ENCODE measurements around the gene ANKRD17. TPM values are rescaled to one million over a fixed set of nuclear protein-coding genes. Genes with fewer than 3 reads are reported as not detected.
A peak's percentile ranks its signal among the peaks of the same experiment; 100 is the strongest.

Gene ANKRD17
- polyA plus RNA-seq, 1 donor from 2014 or later, result 30.4 TPM

DNA sequence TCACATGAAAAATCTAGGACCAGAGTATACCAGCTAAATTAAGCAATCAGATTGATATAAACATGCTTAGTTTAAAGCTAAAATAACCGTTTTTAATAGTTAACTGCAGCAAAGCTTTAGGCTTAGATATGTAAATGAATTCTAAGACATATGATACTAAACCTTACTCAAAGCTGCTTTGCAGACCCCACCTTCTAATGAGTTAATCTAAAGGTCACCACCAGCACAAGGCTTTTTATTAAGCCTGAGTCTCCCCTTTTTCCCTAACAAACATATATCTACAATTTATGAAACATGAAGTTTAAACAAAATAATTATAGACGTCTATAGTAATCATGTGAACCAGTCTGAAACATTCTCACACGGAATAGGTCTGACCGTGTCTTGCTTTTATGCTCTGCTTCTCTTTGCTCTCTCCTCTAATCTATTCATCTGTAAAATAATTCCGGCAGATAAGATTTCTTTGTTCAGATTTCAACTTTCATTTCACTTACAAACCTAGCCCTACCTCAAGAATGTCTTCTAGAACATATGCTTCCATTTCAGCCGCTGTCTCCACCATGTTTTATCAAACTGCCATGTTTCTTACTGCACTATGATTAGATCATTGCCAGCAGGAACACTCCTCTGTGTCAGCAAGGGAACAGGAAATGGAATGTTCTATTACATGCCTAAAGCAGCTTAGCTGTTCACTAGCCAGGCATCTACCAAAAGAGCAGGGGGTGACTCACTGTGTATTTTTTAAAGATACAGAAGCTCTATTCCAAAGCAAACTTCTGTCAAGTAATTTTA, 35.9 kb downstream of the ANKRD17 start:
- Histone ChIP-seq H3K9ac (ENCODE audit: low read length) (peak overlapping the region; percentile 68), H2AFZ (ENCODE audit: low read depth, low read length) (no peak overlapping the region), H3K27ac (ENCODE audit: low read length) (peak overlapping the region; percentile 85), H3K27me3 (ENCODE audit: insufficient read depth, low read depth, low read length) (no peaks in the 10 kb centered on the region), H3K36me3 (ENCODE audit: insufficient read depth, low read length) (no peaks in the 10 kb centered on the region), H3K4me2 (ENCODE audit: low read length) (peak overlapping the region; percentile 95), H3F3A (ENCODE audit: insufficient read depth, low read length, poor library complexity, severe bottlenecking) (no peaks in the 10 kb centered on the region), H4K20me1 (ENCODE audit: insufficient read depth) (no peaks in the 10 kb centered on the region), H3K9me2 (ENCODE audit: insufficient read depth, low read length) (no peaks in the 10 kb centered on the region), H3K4me3 (ENCODE audit: low read length) (peak overlapping the region; percentile 68), H3K79me2 (replicated peaks; ENCODE audit: insufficient read depth, low read length) (peaks cover 40% of the 10 kb centered on the region), H3K9me3 (ENCODE audit: low read length) (no peaks in the 10 kb centered on the region)
- no peak for TF ChIP-seq SMC3 (conservative IDR thresholded peaks at IDR 0.05; ENCODE audit: poor library complexity)
- TF ChIP-seq RAD21 (conservative IDR thresholded peaks at IDR 0.05), result no peak
- TF ChIP-seq EP300 (conservative IDR thresholded peaks at IDR 0.05; ENCODE audit: poor library complexity, severe bottlenecking), result no peak
- TF ChIP-seq POLR2AphosphoS5 (IDR thresholded peaks at IDR 0.05), result peak; percentile 98
- TF ChIP-seq EZH2 (IDR thresholded peaks at IDR 0.05; ENCODE audit: borderline replicate concordance, insufficient read depth, low read length, poor library complexity, severe bottlenecking), result no peak
- peak; percentile 97 for TF ChIP-seq TAF1 (IDR thresholded peaks at IDR 0.05; ENCODE audit: low read depth)
- TF ChIP-seq, protein P1, sequence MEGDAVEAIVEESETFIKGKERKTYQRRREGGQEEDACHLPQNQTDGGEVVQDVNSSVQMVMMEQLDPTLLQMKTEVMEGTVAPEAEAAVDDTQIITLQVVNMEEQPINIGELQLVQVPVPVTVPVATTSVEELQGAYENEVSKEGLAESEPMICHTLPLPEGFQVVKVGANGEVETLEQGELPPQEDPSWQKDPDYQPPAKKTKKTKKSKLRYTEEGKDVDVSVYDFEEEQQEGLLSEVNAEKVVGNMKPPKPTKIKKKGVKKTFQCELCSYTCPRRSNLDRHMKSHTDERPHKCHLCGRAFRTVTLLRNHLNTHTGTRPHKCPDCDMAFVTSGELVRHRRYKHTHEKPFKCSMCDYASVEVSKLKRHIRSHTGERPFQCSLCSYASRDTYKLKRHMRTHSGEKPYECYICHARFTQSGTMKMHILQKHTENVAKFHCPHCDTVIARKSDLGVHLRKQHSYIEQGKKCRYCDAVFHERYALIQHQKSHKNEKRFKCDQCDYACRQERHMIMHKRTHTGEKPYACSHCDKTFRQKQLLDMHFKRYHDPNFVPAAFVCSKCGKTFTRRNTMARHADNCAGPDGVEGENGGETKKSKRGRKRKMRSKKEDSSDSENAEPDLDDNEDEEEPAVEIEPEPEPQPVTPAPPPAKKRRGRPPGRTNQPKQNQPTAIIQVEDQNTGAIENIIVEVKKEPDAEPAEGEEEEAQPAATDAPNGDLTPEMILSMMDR (IDR thresholded peaks at IDR 0.05; ENCODE audit: poor library complexity, severe bottlenecking), result no peak
- TF ChIP-seq MXI1 (conservative IDR thresholded peaks at IDR 0.05; ENCODE audit: poor library complexity, severe bottlenecking), result peak; percentile 84
- TF ChIP-seq, protein P2, sequence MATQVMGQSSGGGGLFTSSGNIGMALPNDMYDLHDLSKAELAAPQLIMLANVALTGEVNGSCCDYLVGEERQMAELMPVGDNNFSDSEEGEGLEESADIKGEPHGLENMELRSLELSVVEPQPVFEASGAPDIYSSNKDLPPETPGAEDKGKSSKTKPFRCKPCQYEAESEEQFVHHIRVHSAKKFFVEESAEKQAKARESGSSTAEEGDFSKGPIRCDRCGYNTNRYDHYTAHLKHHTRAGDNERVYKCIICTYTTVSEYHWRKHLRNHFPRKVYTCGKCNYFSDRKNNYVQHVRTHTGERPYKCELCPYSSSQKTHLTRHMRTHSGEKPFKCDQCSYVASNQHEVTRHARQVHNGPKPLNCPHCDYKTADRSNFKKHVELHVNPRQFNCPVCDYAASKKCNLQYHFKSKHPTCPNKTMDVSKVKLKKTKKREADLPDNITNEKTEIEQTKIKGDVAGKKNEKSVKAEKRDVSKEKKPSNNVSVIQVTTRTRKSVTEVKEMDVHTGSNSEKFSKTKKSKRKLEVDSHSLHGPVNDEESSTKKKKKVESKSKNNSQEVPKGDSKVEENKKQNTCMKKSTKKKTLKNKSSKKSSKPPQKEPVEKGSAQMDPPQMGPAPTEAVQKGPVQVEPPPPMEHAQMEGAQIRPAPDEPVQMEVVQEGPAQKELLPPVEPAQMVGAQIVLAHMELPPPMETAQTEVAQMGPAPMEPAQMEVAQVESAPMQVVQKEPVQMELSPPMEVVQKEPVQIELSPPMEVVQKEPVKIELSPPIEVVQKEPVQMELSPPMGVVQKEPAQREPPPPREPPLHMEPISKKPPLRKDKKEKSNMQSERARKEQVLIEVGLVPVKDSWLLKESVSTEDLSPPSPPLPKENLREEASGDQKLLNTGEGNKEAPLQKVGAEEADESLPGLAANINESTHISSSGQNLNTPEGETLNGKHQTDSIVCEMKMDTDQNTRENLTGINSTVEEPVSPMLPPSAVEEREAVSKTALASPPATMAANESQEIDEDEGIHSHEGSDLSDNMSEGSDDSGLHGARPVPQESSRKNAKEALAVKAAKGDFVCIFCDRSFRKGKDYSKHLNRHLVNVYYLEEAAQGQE (IDR thresholded peaks at IDR 0.05; ENCODE audit: borderline replicate concordance), result peak; percentile 93

DNA sequence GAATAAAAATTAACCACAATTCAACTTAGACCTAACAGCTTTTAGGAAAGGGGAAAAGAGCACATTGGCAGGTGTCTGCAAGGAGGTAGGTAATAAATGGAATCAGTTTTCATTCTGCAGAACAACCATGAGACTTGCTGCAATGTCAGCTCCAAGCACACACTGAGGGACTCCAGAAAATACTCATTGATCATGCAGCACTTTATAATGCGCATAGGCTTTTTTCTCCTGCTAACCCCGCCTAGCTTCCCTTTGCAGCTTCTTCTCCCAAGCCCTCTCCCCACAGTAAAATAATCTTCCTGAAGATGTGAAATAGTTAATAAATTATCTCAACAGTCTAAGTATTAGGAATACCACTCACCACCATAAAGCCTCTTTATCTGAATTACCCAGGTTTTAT, 36.9 kb downstream of the ANKRD17 start:
- H4K20me1 ChIP-seq (ENCODE audit: insufficient read depth), result no peaks in the 10 kb centered on the region
- peak overlapping the region; percentile 68 for H3K9ac ChIP-seq (ENCODE audit: low read length)
- peak overlapping the region; percentile 68 for H3K4me3 ChIP-seq (ENCODE audit: low read length)
- H3K27me3 ChIP-seq (ENCODE audit: insufficient read depth, low read depth, low read length), result no peaks in the 10 kb centered on the region
- no peaks in the 10 kb centered on the region for H3K9me2 ChIP-seq (ENCODE audit: insufficient read depth, low read length)
- TF ChIP-seq RAD21 (conservative IDR thresholded peaks at IDR 0.05), result no peak
- TF ChIP-seq, protein P2 (IDR thresholded peaks at IDR 0.05; ENCODE audit: borderline replicate concordance), result peak; percentile 17
- H3K27ac ChIP-seq (ENCODE audit: low read length), result peak overlapping the region; percentile 85
- peaks cover 49% of the 10 kb centered on the region for H3K79me2 ChIP-seq (replicated peaks; ENCODE audit: insufficient read depth, low read length)
- peak overlapping the region; percentile 95 for H3K4me2 ChIP-seq (ENCODE audit: low read length)
- H3F3A ChIP-seq (ENCODE audit: insufficient read depth, low read length, poor library complexity, severe bottlenecking), result no peaks in the 10 kb centered on the region
- H2AFZ ChIP-seq (ENCODE audit: low read depth, low read length), result no peak overlapping the region
- H3K9me3 ChIP-seq (ENCODE audit: low read length), result no peaks in the 10 kb centered on the region
- no peaks in the 10 kb centered on the region for H3K36me3 ChIP-seq (ENCODE audit: insufficient read depth, low read length)
